GM12801 (cell line): ENCODE results near the gene HOXC4.

Source experiments
- CTCF ChIP-seq: IDR thresholded peaks from one replicate; pipeline ENCODE4 v1.5.1; 2011; ENCODE audit warnings: control low read depth; ENCODE audit not compliant: insufficient read length; ENCODE audit errors: extremely low read depth

HOXC4 gene

GRCh38 chr12:54007538-54008259, 45.9 kb upstream of the HOXC4 start:
- TF ChIP-seq CTCF = no peak

- no peak for TF ChIP-seq CTCF
These were observed 45.4 kb upstream of the HOXC4 start for GRCh38 chr12:54008260-54008552.

- no peak for TF ChIP-seq CTCF
These were observed 44.2 kb upstream of the HOXC4 start for GRCh38 chr12:54009171-54010052.

GRCh38 chr12:54010053-54010971, 43.3 kb upstream of the HOXC4 start:
- TF ChIP-seq CTCF = no peak

GRCh38 chr12:54010972-54011664, 42.5 kb upstream of the HOXC4 start:
- no peak for TF ChIP-seq CTCF

GRCh38 chr12:54011665-54012532, 41.7 kb upstream of the HOXC4 start:
- no peak for TF ChIP-seq CTCF
